Activated gamma-delta T cell (primary cell): ENCODE measurements around the gene XDH.

Experiments
- DNase-seq: peaks from one replicate; lab custom pipeline; 2025; lab: John Stamatoyannopoulos, UW

Gene XDH

GRCh38 chr2:31331156-31331555 lies 83.4 kb downstream of the XDH start:
- DNase-seq: no peak

GRCh38 chr2:31329081-31329625 lies 85.4 kb downstream of the XDH start:
- DNase-seq: no peak

GRCh38 chr2:31328026-31328425 lies 86.5 kb downstream of the XDH start:
- DNase-seq: no peak

GRCh38 chr2:31327505-31327904 lies 87.0 kb downstream of the XDH start:
- DNase-seq: no peak

GRCh38 chr2:31324016-31324633 lies 90.4 kb downstream of the XDH start:
- DNase-seq: no peak

GRCh38 chr2:31322371-31322770 lies 92.2 kb downstream of the XDH start:
- no peak for DNase-seq

GRCh38 chr2:31319406-31320175 lies 95.0 kb downstream of the XDH start:
- DNase-seq: no peak

- no peak for DNase-seq
These were observed 95.9 kb downstream of the XDH start for GRCh38 chr2:31318361-31319336.

GRCh38 chr2:31317396-31317795 lies 97.1 kb downstream of the XDH start:
- DNase-seq: no peak

GRCh38 chr2:31314761-31315160 lies 99.8 kb downstream of the XDH start:
- no peak for DNase-seq

- DNase-seq: no peak
These were observed 101.6 kb downstream of the XDH start for GRCh38 chr2:31312898-31313297.

- DNase-seq: no peak
These were observed 109.7 kb downstream of the XDH start for GRCh38 chr2:31304816-31305215.

- no peak for DNase-seq
These were observed 111.5 kb downstream of the XDH start for GRCh38 chr2:31302940-31303563.

GRCh38 chr2:31300309-31300708 lies 114.2 kb downstream of the XDH start:
- DNase-seq: no peak

- DNase-seq: no peak
These were observed 115.0 kb downstream of the XDH start for GRCh38 chr2:31299547-31299946.

GRCh38 chr2:31297751-31298150 lies 116.8 kb downstream of the XDH start:
- no peak for DNase-seq

GRCh38 chr2:31296641-31297287 lies 117.8 kb downstream of the XDH start:
- DNase-seq: no peak

- no peak for DNase-seq
These were observed 120.3 kb downstream of the XDH start for GRCh38 chr2:31294196-31294595.

GRCh38 chr2:31287654-31288053 lies 126.9 kb downstream of the XDH start:
- no peak for DNase-seq

GRCh38 chr2:31286961-31287550 lies 127.5 kb downstream of the XDH start:
- DNase-seq: no peak

- no peak for DNase-seq
These were observed 128.3 kb downstream of the XDH start for GRCh38 chr2:31286230-31286629.
